HG03460 (cell line): ENCODE data around the gene ATRAID.
"Not testable (repeated sequence)": the region's sequence is repeated elsewhere in the genome, so short reads cannot be mapped to it uniquely, and the experiment has no call there.

Experiments
- ATAC-seq: cut with Tn5 transposase; IDR thresholded peaks from one replicate; pipeline ENCODE4 v1.9.1; 2021; ENCODE audit not compliant: unreplicated experiment

ATRAID gene, protein sequence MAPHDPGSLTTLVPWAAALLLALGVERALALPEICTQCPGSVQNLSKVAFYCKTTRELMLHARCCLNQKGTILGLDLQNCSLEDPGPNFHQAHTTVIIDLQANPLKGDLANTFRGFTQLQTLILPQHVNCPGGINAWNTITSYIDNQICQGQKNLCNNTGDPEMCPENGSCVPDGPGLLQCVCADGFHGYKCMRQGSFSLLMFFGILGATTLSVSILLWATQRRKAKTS

DNA sequence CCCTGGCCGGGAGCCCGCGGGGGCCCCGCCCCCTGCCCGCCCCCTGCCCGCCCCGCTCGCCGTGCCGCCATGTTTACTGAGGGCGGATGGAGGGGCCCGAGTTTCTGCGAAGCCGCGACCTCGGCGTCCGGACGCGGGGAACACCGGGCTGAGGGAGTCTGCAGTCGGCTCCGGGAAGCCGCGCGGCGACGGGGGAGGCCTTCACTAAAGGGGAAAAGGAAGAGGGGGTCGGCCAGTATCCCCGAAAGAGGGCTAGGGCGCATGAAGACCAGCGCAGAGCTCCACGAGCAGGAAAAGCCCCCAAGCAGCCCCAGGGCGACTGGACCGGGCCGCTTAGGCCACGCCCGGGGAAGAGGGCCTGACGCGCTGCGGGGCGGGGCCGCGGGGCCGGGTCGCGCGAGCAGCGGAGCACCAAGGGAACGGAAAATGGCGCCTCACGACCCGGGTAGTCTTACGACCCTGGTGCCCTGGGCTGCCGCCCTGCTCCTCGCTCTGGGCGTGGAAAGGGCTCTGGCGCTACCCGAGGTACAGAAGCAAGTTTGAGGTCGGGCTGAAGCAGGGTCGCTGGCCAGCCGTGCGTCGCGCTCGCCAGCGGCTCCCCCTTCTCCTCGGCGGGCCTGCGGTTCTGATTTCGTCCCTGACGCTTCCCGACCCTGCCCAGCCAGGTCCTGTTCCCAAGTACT is at the start of gene ATRAID, which contains the start of gene SLC5A6:
ATRAID (plus strand) TSS at position 99 of the 683 bp plus-strand sequence; CDS start at position 427, 328 bp downstream.
SLC5A6 (minus strand) TSS at position 326 of the 683 bp plus-strand sequence. CDS start 4,618 bp downstream, outside the sequence.
- peak; percentile 72 for ATAC-seq

DNA sequence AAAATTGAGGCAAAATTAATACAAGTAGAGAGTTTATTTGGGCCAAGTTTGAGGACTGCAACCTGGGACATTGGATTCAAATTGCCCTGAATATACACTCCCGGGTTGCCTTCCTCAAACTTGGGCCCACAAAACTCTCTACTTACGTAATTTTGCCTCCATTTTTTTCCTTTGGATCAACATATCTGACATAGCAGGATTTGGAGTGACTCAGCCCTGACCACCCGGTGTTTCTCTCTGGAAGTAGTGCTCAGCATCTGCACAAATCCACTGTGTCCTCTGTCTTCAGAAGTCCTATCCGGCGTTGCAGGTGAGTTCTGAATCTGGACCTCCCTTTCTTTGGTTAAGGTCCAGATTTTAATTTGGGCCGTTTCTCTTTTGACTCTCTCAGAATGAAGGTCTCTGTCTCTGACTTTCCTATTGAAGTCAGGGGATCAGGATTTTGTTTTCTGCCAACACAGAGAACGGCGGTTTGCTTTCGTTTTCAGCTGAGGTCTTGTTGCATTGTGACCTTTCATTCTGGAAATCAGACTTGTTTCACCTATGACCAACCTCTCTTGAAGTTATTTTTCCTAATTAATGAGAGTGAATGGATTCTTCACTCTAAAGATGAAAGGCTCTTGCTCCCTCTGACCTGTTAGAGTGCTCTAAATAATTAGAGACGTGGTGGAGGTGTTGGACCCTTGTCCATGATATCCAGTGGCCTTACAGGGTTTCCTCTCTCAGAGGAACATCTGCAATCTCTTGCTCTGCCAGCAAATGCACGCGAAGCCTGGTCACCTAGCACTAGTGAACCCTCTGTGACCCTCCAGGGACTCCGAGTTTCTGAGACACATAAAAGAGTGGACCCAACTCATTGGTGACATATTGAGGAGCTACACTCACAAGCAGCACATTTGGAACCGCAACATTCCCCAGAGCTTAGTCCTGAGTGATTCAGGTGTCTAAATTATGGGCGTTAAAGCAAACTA is 49.4 kb upstream of the ATRAID start:
- ATAC-seq: no peak

- no peak for ATAC-seq
These were observed 46.7 kb upstream of the ATRAID start for GRCh38 chr2:27164960-27165763.

- no peak for ATAC-seq
These were observed 41.1 kb upstream of the ATRAID start for GRCh38 chr2:27170581-27171337.

GRCh38 chr2:27171351-27171848 is 40.4 kb upstream of the ATRAID start:
- ATAC-seq: no peak

- no peak for ATAC-seq
These were observed 37.2 kb upstream of the ATRAID start for GRCh38 chr2:27174638-27175037.

- no peak for ATAC-seq
These were observed 36.5 kb upstream of the ATRAID start for GRCh38 chr2:27175330-27175729.

DNA sequence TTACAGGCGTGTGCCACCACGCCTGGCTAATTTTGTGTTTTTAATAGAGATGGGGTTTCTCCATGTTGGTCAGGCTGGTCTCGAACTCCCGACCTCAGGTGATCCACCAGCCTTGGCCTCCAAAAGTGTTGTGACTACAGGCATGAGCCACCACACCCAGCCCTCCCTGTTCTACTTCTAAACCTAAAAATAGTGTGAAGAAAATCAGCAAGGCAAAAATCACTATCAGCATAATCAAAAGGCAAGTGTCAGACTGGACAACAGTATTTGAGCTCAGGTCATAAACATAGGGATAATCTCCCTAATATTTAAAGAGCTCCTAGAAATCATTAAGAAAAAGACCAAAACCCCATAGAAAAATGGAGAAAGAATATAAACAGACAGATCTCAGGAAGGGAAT is 36.1 kb upstream of the ATRAID start:
- not testable (repeated sequence) for ATAC-seq

DNA sequence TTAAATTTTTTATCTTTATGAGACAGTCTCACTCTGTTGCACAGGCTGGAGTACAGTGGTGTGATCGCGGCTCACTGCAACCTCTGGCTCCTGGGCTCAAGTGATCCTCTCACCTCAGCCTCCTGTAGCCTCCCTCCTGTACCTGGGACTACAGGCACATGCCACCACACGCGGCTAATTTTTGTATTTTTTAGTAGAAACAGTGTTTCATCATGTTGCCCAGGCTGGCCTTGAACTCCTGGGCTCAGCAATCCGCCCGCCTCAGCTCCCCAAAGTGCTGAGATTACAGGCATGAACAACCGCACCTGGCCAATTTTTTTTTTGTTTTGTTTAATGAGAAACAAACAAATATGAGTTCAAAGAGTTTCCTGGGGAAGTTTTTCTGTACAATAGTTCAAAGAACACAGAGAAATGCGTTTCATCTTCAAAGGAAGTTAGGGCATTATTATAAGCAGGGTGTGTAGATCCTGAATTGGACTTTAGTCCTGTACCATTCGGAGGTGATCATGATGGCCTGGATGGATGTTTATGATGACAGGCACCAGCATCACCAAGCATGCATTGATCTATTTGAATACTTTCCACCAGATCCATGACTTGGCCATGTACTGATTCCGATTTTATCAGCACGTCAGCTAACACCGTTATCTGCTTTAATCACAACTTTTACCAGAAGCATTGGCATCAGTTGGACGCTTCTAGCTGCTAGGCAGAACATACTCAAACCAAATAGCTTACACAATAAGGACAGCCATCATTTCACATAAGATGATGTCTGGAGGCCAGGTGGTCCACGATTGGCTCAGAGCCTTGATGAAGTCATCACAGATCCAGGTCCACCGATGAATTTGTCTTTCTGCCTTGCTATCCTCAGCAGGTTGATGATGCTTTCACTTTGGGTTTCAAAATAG is 34.1 kb upstream of the ATRAID start:
- ATAC-seq: no peak

GRCh38 chr2:27178469-27178868 is 33.4 kb upstream of the ATRAID start:
- no peak for ATAC-seq

DNA sequence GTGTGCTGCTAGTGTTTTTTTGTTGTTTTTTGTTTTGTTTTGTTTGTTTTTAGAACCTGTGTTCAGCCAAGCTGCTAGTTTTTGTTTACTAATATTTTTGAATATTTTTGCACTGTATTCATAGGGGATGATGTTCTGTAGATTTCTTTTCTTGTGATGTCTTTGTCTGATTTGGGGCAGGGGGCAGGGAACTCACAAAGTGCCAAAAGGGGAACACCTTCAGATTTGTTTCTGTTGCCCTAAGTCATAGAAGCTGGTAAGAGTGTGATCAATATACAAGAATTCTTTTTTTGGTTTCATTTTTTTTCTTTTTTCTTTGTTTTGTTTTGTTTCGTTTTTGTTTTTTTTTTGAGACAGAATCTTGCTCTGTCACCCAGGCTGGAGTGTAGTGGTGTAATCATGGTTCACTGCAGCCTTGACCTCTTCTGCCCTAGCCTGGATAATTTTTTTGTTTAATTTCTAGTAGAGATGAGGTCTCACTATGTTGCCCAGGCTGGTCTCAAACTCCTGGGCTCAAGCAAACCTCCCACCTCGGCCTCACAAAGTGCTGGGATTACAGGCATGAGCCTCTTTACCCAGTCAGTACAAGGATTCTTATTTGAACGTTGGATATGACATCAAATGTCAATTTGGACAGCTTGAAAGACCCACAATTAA is 32.4 kb upstream of the ATRAID start:
- ATAC-seq: no peak

- no peak for ATAC-seq
These were observed 29.5 kb upstream of the ATRAID start for GRCh38 chr2:27182346-27182745.

DNA sequence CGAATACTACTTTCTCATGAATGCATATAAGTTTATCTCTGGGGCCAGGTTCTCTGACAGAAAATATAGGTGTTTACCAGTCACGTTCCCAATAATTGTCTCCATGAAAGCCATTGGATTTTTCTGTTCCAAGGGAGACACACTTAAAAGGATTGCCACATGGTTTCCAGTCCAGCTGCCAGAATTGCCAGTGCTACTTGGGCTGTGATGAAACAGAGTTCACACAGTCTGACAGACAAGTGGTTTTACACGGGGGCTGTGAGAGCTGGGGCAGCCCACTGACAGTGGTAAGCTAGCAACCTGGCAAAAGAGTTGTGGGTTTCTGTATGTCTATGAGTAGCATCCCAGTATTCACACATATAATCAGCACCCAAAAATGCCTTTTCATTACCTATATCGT is 27.7 kb upstream of the ATRAID start:
- no peak for ATAC-seq

GRCh38 chr2:27185331-27186026 is 26.4 kb upstream of the ATRAID start:
- no peak for ATAC-seq

DNA sequence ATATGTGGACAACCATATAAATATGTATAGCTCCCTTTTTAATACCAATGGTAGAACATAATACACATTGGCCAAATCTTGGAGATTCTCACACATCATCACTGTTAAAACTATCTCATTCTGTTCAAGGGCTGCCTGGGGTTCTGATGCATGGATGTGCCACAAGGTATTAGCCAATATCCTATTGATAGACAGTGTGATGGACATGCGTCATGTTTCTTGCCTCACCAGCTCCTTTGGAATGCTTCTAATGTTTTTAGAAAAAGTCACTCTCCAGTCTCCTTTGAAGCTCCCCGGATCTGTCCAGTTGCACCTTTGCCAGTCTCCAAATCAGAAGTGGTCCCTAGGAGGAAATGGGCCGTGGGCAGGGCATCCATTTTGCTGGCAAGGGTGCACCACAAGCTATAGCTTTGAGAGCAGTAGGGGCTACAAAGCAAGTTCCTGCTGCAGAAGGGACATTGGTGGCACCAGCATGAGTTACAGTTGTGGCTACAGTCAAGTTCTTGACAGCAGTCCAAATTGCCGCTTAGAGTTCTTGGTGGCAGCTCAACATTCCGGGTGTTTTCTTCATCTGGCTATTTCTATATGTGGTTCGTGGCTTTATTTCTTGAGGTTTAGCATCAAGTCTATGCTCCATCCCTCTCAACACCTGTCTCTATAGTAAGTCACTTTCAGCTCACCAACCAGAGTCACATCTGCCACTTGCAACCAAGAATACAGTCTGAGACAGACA is 25.1 kb upstream of the ATRAID start:
- no peak for ATAC-seq

DNA sequence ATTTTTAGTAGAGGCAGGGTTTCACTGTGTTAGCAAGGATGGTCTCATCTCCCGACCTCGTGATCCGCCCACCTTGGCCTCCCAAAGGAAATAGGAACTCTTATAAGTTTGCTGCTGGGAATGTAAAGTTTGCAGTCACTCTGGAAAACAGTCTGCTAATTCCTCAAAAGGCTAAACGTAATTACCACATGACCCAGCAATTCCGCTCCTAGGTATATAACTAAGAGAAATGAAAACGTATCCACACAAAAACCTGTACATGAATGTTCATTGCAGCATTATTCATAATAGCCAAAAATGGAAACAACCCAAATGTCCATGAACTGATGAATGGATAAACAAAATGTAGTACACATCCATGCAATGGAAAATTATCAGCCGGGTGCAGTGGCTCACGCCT is 21.9 kb upstream of the ATRAID start:
- ATAC-seq: no peak
